Neural cell (in vitro differentiated cells): ENCODE results near the gene CCR5.

Experiments used
- POLR2AphosphoS5 ChIP-seq: IDR thresholded peaks from 2 replicates; pipeline ENCODE4 v1.6.1; 2012
- TAF1 ChIP-seq: IDR thresholded peaks from 2 replicates; pipeline ENCODE4 v1.6.1; 2012; ENCODE audit warnings: low read depth
- TF ChIP-seq, protein P1 (sequence below): IDR thresholded peaks from 2 replicates; pipeline ENCODE4 v1.6.1; 2012; ENCODE audit warnings: borderline replicate concordance
- TF ChIP-seq, protein P2 (sequence below): fragments of 450-650 bp; IDR thresholded peaks from 2 replicates; pipeline ENCODE4 v1.5.1; 2014; ENCODE audit warnings: antibody characterized with exemption, mild to moderate bottlenecking, moderate library complexity; ENCODE audit not compliant: poor library complexity, severe bottlenecking

DNA sequence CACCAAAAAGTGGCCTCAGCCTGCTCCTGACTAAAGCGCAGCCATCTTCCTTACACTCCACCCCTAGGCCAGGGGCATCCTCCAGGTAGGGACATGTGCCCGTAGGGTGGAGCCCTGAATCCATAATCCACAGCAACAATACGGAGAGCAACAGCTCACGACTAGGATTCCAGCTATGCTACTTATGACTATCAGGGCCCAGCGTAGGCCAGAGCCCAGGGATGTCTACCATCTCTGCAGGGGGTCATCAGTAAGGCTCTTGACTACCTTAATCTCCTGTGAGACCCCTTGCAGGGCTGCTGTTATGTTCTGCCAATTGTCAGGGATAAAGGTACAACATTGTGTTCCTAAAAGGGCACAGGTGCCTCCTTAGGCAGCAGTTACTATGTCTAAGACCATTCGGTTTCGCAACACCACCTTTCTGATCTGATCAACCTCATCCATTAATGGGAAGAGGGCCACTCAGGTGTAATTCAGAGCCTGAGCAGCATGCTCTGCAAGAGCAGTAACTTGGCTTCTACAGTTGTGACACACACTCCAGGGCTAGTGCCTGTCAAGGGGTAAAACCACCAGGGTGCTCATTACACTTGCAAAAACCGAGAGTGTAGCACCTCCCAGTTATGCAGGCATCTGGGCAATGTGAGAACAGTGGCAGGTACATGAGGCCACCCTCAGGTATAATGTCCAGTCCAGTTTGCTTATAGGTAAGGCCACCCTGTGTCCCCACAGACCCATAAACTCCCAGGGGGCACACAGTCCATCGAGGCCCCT lies 47.3 kb downstream of the CCR5 start:
- TF ChIP-seq, protein P1, sequence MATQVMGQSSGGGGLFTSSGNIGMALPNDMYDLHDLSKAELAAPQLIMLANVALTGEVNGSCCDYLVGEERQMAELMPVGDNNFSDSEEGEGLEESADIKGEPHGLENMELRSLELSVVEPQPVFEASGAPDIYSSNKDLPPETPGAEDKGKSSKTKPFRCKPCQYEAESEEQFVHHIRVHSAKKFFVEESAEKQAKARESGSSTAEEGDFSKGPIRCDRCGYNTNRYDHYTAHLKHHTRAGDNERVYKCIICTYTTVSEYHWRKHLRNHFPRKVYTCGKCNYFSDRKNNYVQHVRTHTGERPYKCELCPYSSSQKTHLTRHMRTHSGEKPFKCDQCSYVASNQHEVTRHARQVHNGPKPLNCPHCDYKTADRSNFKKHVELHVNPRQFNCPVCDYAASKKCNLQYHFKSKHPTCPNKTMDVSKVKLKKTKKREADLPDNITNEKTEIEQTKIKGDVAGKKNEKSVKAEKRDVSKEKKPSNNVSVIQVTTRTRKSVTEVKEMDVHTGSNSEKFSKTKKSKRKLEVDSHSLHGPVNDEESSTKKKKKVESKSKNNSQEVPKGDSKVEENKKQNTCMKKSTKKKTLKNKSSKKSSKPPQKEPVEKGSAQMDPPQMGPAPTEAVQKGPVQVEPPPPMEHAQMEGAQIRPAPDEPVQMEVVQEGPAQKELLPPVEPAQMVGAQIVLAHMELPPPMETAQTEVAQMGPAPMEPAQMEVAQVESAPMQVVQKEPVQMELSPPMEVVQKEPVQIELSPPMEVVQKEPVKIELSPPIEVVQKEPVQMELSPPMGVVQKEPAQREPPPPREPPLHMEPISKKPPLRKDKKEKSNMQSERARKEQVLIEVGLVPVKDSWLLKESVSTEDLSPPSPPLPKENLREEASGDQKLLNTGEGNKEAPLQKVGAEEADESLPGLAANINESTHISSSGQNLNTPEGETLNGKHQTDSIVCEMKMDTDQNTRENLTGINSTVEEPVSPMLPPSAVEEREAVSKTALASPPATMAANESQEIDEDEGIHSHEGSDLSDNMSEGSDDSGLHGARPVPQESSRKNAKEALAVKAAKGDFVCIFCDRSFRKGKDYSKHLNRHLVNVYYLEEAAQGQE, result no peak
- TF ChIP-seq, protein P2, sequence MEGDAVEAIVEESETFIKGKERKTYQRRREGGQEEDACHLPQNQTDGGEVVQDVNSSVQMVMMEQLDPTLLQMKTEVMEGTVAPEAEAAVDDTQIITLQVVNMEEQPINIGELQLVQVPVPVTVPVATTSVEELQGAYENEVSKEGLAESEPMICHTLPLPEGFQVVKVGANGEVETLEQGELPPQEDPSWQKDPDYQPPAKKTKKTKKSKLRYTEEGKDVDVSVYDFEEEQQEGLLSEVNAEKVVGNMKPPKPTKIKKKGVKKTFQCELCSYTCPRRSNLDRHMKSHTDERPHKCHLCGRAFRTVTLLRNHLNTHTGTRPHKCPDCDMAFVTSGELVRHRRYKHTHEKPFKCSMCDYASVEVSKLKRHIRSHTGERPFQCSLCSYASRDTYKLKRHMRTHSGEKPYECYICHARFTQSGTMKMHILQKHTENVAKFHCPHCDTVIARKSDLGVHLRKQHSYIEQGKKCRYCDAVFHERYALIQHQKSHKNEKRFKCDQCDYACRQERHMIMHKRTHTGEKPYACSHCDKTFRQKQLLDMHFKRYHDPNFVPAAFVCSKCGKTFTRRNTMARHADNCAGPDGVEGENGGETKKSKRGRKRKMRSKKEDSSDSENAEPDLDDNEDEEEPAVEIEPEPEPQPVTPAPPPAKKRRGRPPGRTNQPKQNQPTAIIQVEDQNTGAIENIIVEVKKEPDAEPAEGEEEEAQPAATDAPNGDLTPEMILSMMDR, result no peak
- TF ChIP-seq POLR2AphosphoS5 (no peak), TAF1 (no peak)
